SU-DHL-6 (cell line): ENCODE measurements around the gene CORO7.
A peak's percentile ranks its signal among the peaks of the same experiment; 100 is the strongest.

Experiments used
- H2AFZ ChIP-seq: fragments of 200-600 bp; sonication (generic); 2 replicates; pipeline ENCODE4 v1.6.1; 2014; ENCODE audit warnings: low read depth, mild to moderate bottlenecking, moderate library complexity, mixed read lengths, antibody characterized with exemption, low read length; ENCODE audit not compliant: severe bottlenecking
- H3F3A ChIP-seq: fragments of 200-600 bp; shearing (Covaris generic); 2 replicates; pipeline ENCODE4 v1.6.0; 2016; ENCODE audit warnings: antibody characterized with exemption, mild to moderate bottlenecking; ENCODE audit not compliant: insufficient read depth
- H3K27ac ChIP-seq: fragments of 200-600 bp; sonication (generic); 2 replicates; pipeline ENCODE4 v1.5.1; 2016; ENCODE audit warnings: low read depth, mild to moderate bottlenecking, low read length, moderate library complexity, mixed read lengths
- H3K27me3 ChIP-seq: fragments of 200-600 bp; sonication (generic), shearing (Covaris generic); 2 replicates; pipeline ENCODE4 v1.6.0; 2014; ENCODE audit warnings: mild to moderate bottlenecking, low read length
- H3K36me3 ChIP-seq: fragments of 200-600 bp; sonication (generic); 2 replicates; pipeline ENCODE4 v1.6.1; 2014; ENCODE audit warnings: mild to moderate bottlenecking, low read length, mixed read lengths
- H3K4me2 ChIP-seq: fragments of 300-600, 200-600 bp; shearing (Covaris generic), sonication (generic); 2 replicates; pipeline ENCODE4 v1.6.0; 2014; ENCODE audit warnings: low read length, low read depth, mild to moderate bottlenecking; ENCODE audit not compliant: poor library complexity, severe bottlenecking
- H3K4me3 ChIP-seq: fragments of 200-600 bp; sonication (generic); 2 replicates; pipeline ENCODE4 v1.5.1; 2014; ENCODE audit warnings: antibody characterized with exemption, low read length, mild to moderate bottlenecking, mixed read lengths; ENCODE audit not compliant: insufficient read depth, poor library complexity, severe bottlenecking
- H3K79me2 ChIP-seq: fragments of 200-600 bp; sonication (generic); 2 replicates; pipeline ENCODE4 v1.6.1; 2014; ENCODE audit warnings: mild to moderate bottlenecking, low read length, moderate library complexity; ENCODE audit not compliant: insufficient read depth
- H3K9ac ChIP-seq: fragments of 200-600 bp; sonication (generic); 2 replicates; pipeline ENCODE4 v1.7.0; 2014; ENCODE audit warnings: mild to moderate bottlenecking, low read length
- H3K9me2 ChIP-seq: fragments of 200-600 bp; sonication (generic); replicated peaks from 2 replicates; pipeline ENCODE4 v1.6.1; 2014; ENCODE audit warnings: low read length; ENCODE audit not compliant: insufficient read depth
- H3K9me3 ChIP-seq: fragments of 200-600 bp; sonication (generic); 2 replicates; pipeline ENCODE4 v1.6.1; 2014; ENCODE audit warnings: low read length, mixed read lengths; ENCODE audit not compliant: insufficient read depth
- H4K20me1 ChIP-seq: fragments of 200-600 bp; sonication (generic); 2 replicates; pipeline ENCODE4 v1.6.1; 2014; ENCODE audit warnings: low read depth, mild to moderate bottlenecking, antibody characterized with exemption, low read length, moderate library complexity, mixed read lengths
- CTCF ChIP-seq: fragments of 200-600 bp; sonication (generic); IDR thresholded peaks from one replicate; pipeline ENCODE4 v1.5.1; 2017; ENCODE audit warnings: antibody characterized with exemption, mild to moderate bottlenecking, low read length, moderate library complexity; ENCODE audit not compliant: insufficient read depth, poor library complexity, severe bottlenecking
- EZH2phosphoT487 ChIP-seq: fragments of 200-600 bp; sonication (generic), shearing (Covaris generic); conservative IDR thresholded peaks from 2 replicates; pipeline ENCODE4 v1.6.1; 2018; ENCODE audit warnings: mild to moderate bottlenecking, antibody characterized with exemption, low read length, moderate library complexity, mixed read lengths

The CORO7 gene

GRCh38 chr16:4353675-4354074 is 62.7 kb downstream of the CORO7 start:
- Histone ChIP-seq H3K4me2 (no peak overlapping the region), H3K27me3 (no peaks in the 10 kb centered on the region), H3K9ac (no peak overlapping the region), H4K20me1 (no peaks in the 10 kb centered on the region), H3K36me3 (peaks cover 3% of the 10 kb centered on the region; the same call in 1 of the 2 replicates), H3F3A (0 out of 2 replicates have a peak, but pooled peaks cover 4% of the 10 kb centered on the region), H3K9me3 (no peaks in the 10 kb centered on the region), H3K79me2 (peaks cover 24% of the 10 kb centered on the region), H3K27ac (no peak overlapping the region), H2AFZ (no peak overlapping the region), H3K9me2 (no peaks in the 10 kb centered on the region), H3K4me3 (no peak overlapping the region)
- TF ChIP-seq EZH2phosphoT487 = no peak
- TF ChIP-seq CTCF = no peak

- H3K9me2 ChIP-seq = no peaks in the 10 kb centered on the region
- no peaks in the 10 kb centered on the region for H3K9me3 ChIP-seq
- H3K9ac ChIP-seq = no peak overlapping the region
- 0 out of 2 replicates have a peak, but pooled peaks cover 4% of the 10 kb centered on the region for H3F3A ChIP-seq
- TF ChIP-seq EZH2phosphoT487 = no peak
- no peak for TF ChIP-seq CTCF
- no peaks in the 10 kb centered on the region for H3K36me3 ChIP-seq
- no peaks in the 10 kb centered on the region for H3K27me3 ChIP-seq
- no peak overlapping the region for H3K27ac ChIP-seq
- no peaks in the 10 kb centered on the region for H4K20me1 ChIP-seq
- no peak overlapping the region for H2AFZ ChIP-seq
- no peak overlapping the region for H3K4me2 ChIP-seq
- peaks cover 32% of the 10 kb centered on the region for H3K79me2 ChIP-seq
- H3K4me3 ChIP-seq = no peak overlapping the region
Measured at GRCh38 chr16:4352843-4353242, 63.6 kb downstream of the CORO7 start.

- Histone ChIP-seq H3K4me3 (no peak overlapping the region), H3K27ac (peak overlapping the region; percentile 36), H2AFZ (peak overlapping the region; percentile 64)
Measured at GRCh38 chr16:4351880-4352279, 64.5 kb downstream of the CORO7 start.

More at GRCh38 chr16:4351880-4352279, 64.5 kb downstream of the CORO7 start:
- TF ChIP-seq EZH2phosphoT487 = no peak
- no peak for TF ChIP-seq CTCF
- H3K36me3 ChIP-seq = no peaks in the 10 kb centered on the region
- no peaks in the 10 kb centered on the region for H4K20me1 ChIP-seq
- no peaks in the 10 kb centered on the region for H3K9me3 ChIP-seq
- 0 out of 2 replicates have a peak, but pooled peaks cover 4% of the 10 kb centered on the region for H3F3A ChIP-seq
- H3K9ac ChIP-seq = peak overlapping the region; percentile 85
- H3K27me3 ChIP-seq = no peaks in the 10 kb centered on the region
- H3K9me2 ChIP-seq = no peaks in the 10 kb centered on the region
- peaks cover 42% of the 10 kb centered on the region for H3K79me2 ChIP-seq
- H3K4me2 ChIP-seq = peak overlapping the region; percentile 50
